Activated T-helper 17 cell treated with anti-CD3 and anti-CD28 coated beads, Interleukin-2, amount 50 U/mL, for 72 hours (primary cell): Measurements from ENCODE around the gene STK16. TPM values are rescaled to one million over a fixed set of nuclear protein-coding genes. Genes with fewer than 3 reads are reported as not detected.

Source experiments
- ATAC-seq: fragments of 150-1000 bp; cut with Tn5 transposase; replicated peaks from 2 replicates; pipeline ENCODE4 v1.10.0; 2021; ENCODE audit warnings: mild to moderate bottlenecking, moderate library complexity
- H3K27ac Mint-ChIP-seq: one replicate; pipeline ENCODE4 v1.8.0; 2022; ENCODE audit warnings: mixed read lengths
- H3K27me3 Mint-ChIP-seq: one replicate; pipeline ENCODE4 v1.8.0; 2022; ENCODE audit warnings: mixed read lengths
- H3K36me3 Mint-ChIP-seq: one replicate; pipeline ENCODE4 v1.8.0; 2022; ENCODE audit warnings: low read depth, mild to moderate bottlenecking, mixed read lengths
- H3K4me1 Mint-ChIP-seq: one replicate; pipeline ENCODE4 v1.8.0; 2022; ENCODE audit warnings: mixed read lengths
- H3K4me3 Mint-ChIP-seq: one replicate; pipeline ENCODE4 v1.8.0; 2022; ENCODE audit warnings: mild to moderate bottlenecking, mixed read lengths
- H3K9me3 Mint-ChIP-seq: one replicate; pipeline ENCODE4 v1.8.0; 2022; ENCODE audit warnings: mixed read lengths
- total RNA-seq, 2 donors: library from RNA; stranded (reverse); gene quantifications; one replicate each; pipeline ENCODE4 v1.2.3, GENCODE V29; 2022

The STK16 gene
- total RNA-seq, 2 donors from 2014 or later = 22.0 to 30.3 TPM

- Mint-ChIP-seq H3K4me1 (peaks cover 8% of the 10 kb centered on the region), H3K27me3 (no peaks in the 10 kb centered on the region), H3K4me3 (no peak overlapping the region), H3K27ac (peak overlapping the region; percentile 34), H3K36me3 (peaks cover 96% of the 10 kb centered on the region), H3K9me3 (no peaks in the 10 kb centered on the region)
- ATAC-seq = no peak
Observed at GRCh38 chr2:219220652-219221402, 24.5 kb upstream of the STK16 start.

GRCh38 chr2:219221957-219222518 is 23.2 kb upstream of the STK16 start:
- Mint-ChIP-seq H3K4me3 (no peak overlapping the region), H3K9me3 (no peaks in the 10 kb centered on the region), H3K4me1 (no peaks in the 10 kb centered on the region), H3K27me3 (no peaks in the 10 kb centered on the region), H3K27ac (no peak overlapping the region), H3K36me3 (peaks cover 96% of the 10 kb centered on the region)
- ATAC-seq = no peak

DNA sequence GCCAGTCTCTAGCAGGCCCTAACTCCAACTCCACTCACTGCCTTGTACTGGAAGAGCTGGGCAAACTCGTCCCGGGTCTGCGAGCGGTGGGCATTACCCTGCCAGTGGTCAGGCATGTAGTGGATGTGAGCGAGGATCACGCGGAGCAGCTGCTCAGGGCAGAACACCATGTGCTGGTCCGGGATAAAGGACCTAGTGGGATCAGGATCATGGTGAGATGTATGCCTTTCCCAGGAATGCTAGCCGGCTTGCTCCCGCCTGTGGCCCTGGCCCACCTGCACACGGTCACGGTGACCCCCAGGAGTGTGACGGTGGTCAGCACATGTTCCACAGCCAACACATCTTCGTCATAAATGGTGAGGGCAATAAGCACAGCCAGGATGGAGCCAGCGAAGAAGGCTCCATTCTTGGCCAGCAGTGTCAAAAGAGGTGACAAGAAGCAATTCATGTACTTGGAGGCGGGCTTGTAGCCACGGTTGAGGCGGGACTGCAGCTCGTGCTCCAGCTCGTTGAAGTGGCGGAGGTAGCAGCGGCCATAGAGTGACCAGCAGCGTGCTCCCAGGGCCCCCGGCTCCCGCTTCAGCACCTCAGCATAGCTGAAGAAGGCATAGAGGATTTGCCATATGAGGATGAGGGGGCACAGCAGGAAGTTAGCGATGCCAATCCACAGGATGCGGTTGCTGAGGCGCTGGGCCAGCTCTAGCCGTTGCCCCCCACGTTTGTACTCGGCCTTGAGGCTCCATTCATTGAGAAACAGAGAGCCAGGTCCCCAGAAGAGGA is 21.3 kb upstream of the STK16 start:
- no peaks in the 10 kb centered on the region for H3K9me3 Mint-ChIP-seq
- H3K27ac Mint-ChIP-seq = peak overlapping the region; percentile 14
- no peaks in the 10 kb centered on the region for H3K4me1 Mint-ChIP-seq
- ATAC-seq = no peak
- no peaks in the 10 kb centered on the region for H3K27me3 Mint-ChIP-seq
- peaks cover 98% of the 10 kb centered on the region for H3K36me3 Mint-ChIP-seq
- H3K4me3 Mint-ChIP-seq = no peak overlapping the region

DNA sequence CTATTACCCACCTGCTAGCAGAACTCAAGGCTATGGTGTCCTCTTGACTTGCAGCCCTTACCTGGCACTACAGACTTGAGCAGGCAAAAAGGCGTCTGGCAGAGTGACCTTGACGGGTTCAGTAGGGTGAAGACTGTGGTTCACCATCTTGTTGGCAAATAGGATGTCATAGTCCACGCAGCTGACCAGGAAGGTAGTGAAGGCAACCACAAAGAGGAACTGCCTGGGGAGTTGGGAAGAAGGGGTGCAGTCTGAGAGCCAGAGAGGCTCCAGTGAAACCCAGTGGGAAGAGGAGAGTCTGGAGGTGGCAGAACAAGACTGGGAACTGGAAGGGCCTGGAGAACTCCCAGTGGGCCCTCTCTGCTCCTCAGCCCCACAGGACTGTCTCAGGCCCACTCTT is 19.9 kb upstream of the STK16 start:
- Mint-ChIP-seq H3K36me3 (peaks cover 97% of the 10 kb centered on the region), H3K4me1 (no peaks in the 10 kb centered on the region), H3K4me3 (no peak overlapping the region), H3K27me3 (no peaks in the 10 kb centered on the region), H3K9me3 (no peaks in the 10 kb centered on the region), H3K27ac (peak overlapping the region; percentile 14)
- ATAC-seq = no peak

DNA sequence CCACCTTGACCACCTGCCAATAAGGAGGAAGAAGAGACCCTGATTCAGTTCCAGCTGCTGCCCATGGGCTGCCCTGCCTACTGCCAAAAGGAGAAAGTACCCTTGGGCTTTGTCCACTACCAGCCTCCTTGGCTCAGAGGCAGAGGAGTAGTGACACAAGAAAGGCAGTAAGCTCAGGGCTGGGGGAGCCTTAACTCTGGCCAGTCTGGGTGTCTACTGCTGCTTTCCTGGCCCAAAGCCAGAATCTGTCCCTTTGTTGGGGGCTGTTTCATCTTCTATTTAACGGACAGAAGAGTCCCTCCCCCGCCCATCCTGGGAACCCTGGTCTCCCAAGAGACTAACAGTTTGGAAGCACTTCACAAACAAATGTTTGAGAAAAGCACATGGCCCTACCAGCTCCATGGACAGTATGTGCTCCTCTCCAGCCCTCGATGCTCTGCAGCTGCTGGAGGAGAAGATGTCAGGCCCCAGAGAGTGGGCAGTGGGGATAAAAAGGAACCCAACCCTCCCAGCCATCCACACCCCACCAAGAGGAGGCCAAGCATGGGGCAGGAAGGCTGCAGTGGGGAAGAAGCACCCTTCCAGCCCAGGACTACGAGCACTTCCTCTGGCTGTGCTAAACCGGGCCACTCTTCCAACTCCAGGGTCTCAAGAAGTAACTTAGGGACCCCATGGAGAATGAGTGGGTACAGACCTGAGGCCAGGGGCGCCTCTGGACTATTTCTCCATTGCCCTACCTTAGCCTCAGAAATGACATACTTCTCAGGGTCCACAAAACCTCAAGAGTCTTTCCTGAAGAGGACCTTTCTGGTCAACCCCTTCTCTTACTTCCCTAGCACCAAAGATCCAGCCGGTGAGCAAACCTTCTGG is 17.0 kb upstream of the STK16 start:
- Mint-ChIP-seq H3K4me3 (peak overlapping the region; percentile 97), H3K27ac (peak overlapping the region; percentile 43), H3K36me3 (peaks cover 97% of the 10 kb centered on the region), H3K4me1 (peaks cover 7% of the 10 kb centered on the region), H3K9me3 (no peaks in the 10 kb centered on the region), H3K27me3 (no peaks in the 10 kb centered on the region)
- ATAC-seq = no peak

DNA sequence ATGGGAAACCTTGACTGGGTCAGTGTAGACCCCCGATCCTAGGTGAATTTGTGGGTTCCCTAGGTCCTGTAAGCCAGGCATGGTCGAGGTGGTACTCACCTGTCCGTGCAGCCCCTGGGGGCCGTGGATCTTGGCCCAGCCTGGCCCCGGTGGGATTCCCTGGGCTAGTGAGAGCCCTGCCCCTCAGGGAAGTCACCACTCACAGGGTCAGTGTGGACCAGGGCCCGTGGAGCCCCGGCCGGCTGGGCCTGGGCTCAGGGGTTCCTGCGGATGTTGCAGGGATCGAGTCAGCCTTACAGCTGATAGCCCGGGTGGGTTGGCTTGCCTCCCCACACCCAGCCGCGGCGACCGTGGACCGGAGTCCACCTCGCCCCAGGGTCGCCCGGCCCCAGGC is 16.4 kb upstream of the STK16 start:
- Mint-ChIP-seq H3K27ac (peak overlapping the region; percentile 99), H3K4me1 (peaks cover 13% of the 10 kb centered on the region), H3K9me3 (no peaks in the 10 kb centered on the region), H3K27me3 (no peaks in the 10 kb centered on the region), H3K4me3 (peak overlapping the region; percentile 97), H3K36me3 (peaks cover 97% of the 10 kb centered on the region)
- ATAC-seq = no peak

GRCh38 chr2:219229305-219230058 is 15.8 kb upstream of the STK16 start, which contains the start of the genes ANKZF1 and ATG9A:
ANKZF1 (plus strand) TSS chr2:219229806; CDS start chr2:219230258, 452 bp downstream.
ATG9A (minus strand) TSS chr2:219229636; CDS start chr2:219228024, 1,612 bp downstream.
- peaks cover 97% of the 10 kb centered on the region for H3K36me3 Mint-ChIP-seq
- H3K4me1 Mint-ChIP-seq = peaks cover 16% of the 10 kb centered on the region
- no peaks in the 10 kb centered on the region for H3K9me3 Mint-ChIP-seq
- ATAC-seq = peak; percentile 97
- peak within 1 kb of the TSS; percentile 99 for H3K27ac Mint-ChIP-seq
- H3K4me3 Mint-ChIP-seq = peak within 1 kb of the TSS; percentile 97
- H3K27me3 Mint-ChIP-seq = no peaks in the 10 kb centered on the region

- peak; percentile 55 for ATAC-seq
- Mint-ChIP-seq H3K27ac (peak overlapping the region; percentile 99), H3K4me1 (peaks cover 20% of the 10 kb centered on the region), H3K27me3 (no peaks in the 10 kb centered on the region), H3K36me3 (peaks cover 97% of the 10 kb centered on the region), H3K4me3 (peak overlapping the region; percentile 97), H3K9me3 (no peaks in the 10 kb centered on the region)
Observed at GRCh38 chr2:219230059-219230540, 15.2 kb upstream of the STK16 start.

DNA sequence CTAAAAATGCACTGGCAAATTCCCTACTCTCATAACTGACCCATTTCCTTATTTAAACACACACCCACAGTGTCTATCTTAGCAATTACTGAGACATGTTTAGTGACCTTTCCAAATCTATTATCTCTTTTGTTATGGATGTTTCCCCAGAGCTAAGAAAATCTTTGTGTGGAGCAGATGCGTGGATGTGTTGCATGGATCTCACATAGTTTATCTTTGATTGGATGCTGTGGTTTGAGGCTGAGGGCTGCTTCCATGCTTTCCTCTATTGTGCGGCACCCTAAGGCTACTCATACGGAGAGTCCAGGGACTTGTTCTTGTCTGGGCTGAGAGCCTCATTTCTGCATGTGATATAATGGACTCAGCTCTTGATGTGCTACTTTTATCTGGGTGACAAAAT is 10.9 kb upstream of the STK16 start:
- Mint-ChIP-seq H3K9me3 (no peaks in the 10 kb centered on the region), H3K36me3 (peaks cover 93% of the 10 kb centered on the region), H3K27ac (peak overlapping the region; percentile 55), H3K27me3 (no peaks in the 10 kb centered on the region), H3K4me1 (peaks cover 29% of the 10 kb centered on the region), H3K4me3 (no peak overlapping the region)
- ATAC-seq = no peak

GRCh38 chr2:219243291-219243761 is 2.0 kb upstream of the STK16 start:
- Mint-ChIP-seq H3K4me1 (peaks cover 12% of the 10 kb centered on the region), H3K36me3 (peaks cover 29% of the 10 kb centered on the region), H3K27me3 (no peaks in the 10 kb centered on the region), H3K27ac (no peak overlapping the region), H3K9me3 (no peaks in the 10 kb centered on the region), H3K4me3 (peak overlapping the region; percentile 15)
- ATAC-seq = no peak

- peaks cover 26% of the 10 kb centered on the region for H3K4me1 Mint-ChIP-seq
- no peak for ATAC-seq
- H3K9me3 Mint-ChIP-seq = no peaks in the 10 kb centered on the region
- H3K27me3 Mint-ChIP-seq = no peaks in the 10 kb centered on the region
- H3K4me3 Mint-ChIP-seq = peak overlapping the region; percentile 81
- peak overlapping the region; percentile 94 for H3K27ac Mint-ChIP-seq
- H3K36me3 Mint-ChIP-seq = peaks cover 36% of the 10 kb centered on the region
Observed at GRCh38 chr2:219244789-219245147, 511 bp upstream of the STK16 start.

- Mint-ChIP-seq H3K9me3 (no peaks in the 10 kb centered on the region), H3K4me1 (peaks cover 34% of the 10 kb centered on the region), H3K27me3 (no peaks in the 10 kb centered on the region), H3K4me3 (peak overlapping the region; percentile 81), H3K27ac (peak overlapping the region; percentile 94), H3K36me3 (peaks cover 46% of the 10 kb centered on the region)
- no peak for ATAC-seq
Observed at GRCh38 chr2:219245899-219246230, 586 bp downstream of the STK16 start.

DNA sequence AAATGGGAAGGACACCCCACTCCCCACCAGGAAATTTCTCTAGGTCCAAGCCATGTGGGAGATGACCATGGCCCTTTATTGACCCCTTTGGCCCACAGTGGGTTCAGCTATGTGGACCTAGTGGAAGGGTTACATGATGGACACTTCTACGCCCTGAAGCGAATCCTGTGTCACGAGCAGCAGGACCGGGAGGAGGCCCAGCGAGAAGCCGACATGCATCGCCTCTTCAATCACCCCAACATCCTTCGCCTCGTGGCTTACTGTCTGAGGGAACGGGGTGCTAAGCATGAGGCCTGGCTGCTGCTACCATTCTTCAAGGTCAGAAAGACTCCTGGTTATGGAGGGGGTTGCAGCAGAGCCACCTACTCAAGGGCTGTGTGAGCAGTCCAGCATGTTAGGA is 1.3 kb downstream of the STK16 start:
- H3K9me3 Mint-ChIP-seq = no peaks in the 10 kb centered on the region
- ATAC-seq = no peak
- H3K36me3 Mint-ChIP-seq = peaks cover 53% of the 10 kb centered on the region
- peak overlapping the region; percentile 81 for H3K4me3 Mint-ChIP-seq
- no peaks in the 10 kb centered on the region for H3K27me3 Mint-ChIP-seq
- H3K27ac Mint-ChIP-seq = peak overlapping the region; percentile 94
- peaks cover 40% of the 10 kb centered on the region for H3K4me1 Mint-ChIP-seq
